Adrenal gland (tissue), 12 donors: ENCODE results near the gene C1orf94. TPM values are rescaled to one million over a fixed set of nuclear protein-coding genes. Genes with fewer than 3 reads are reported as not detected.

Experiments
- DNase-seq, 7 donors: peaks; one replicate each; pipeline ENCODE4 v3.0.0-alpha.2; 2019 to 2020
- H3K27ac ChIP-seq, 5 donors: fragments of 200-600 bp; sonication (generic) in 4 of 5; 1 replicate in 3 of 5; 2 replicates in 2 of 5; pipeline versions ENCODE4 v1.5.1 to v1.8.0; 2016 to 2020; ENCODE audit warnings: mild to moderate bottlenecking in 1 of 5
- H3K27me3 ChIP-seq: fragments of 200-600 bp; 2 replicates; pipeline ENCODE4 v1.8.0; 2021
- H3K36me3 ChIP-seq, 2 donors: fragments of 200-600 bp; replicated peaks in 1 of 2; 1 replicate in 1 of 2; 2 replicates in 1 of 2; pipeline versions ENCODE4 v1.5.1 to v1.8.0; 2018 to 2022
- H3K4me1 ChIP-seq, 2 donors: fragments of 200-600 bp; replicated peaks in 1 of 2; 1 replicate in 1 of 2; 2 replicates in 1 of 2; pipeline versions ENCODE4 v1.5.1 to v1.8.0; 2018 to 2021
- H3K4me3 ChIP-seq, 4 donors: fragments of 200-600 bp; sonication (generic) in 3 of 4; one replicate each; pipeline ENCODE4 v1.5.1; 2016 to 2018
- H3K9me3 ChIP-seq, 3 donors: fragments of 200-600 bp; sonication (generic) in 1 of 3; replicated peaks in 1 of 3; 1 replicate in 2 of 3; 2 replicates in 1 of 3; pipeline versions ENCODE4 v1.5.1 to v1.8.0; 2016 to 2021
- POLR2A ChIP-seq, 2 donors: fragments of 450-650 bp; IDR thresholded peaks; one replicate each; pipeline ENCODE4 v1.6.1; 2017; ENCODE audit warnings: antibody characterized with exemption in 2 of 2, mild to moderate bottlenecking in 2 of 2, moderate library complexity in 1 of 2
- WGBS, 4 donors: extraction: QIAGEN DNeasy Blood & Tissue Kit in 2 of 4; methylation state at CpG; one replicate each; pipeline versions ENCODE4 v1.1.5 to v1.1.7; 2013 to 2017; 5-methylcytosine and 5-hydroxymethylcytosine counted together
- intact Hi-C, 2 donors: fragments of 100-400 bp; cut with DNase I; formaldehyde crosslinking; loops; one replicate each; pipeline versions ENCODE4 v1.14.1 to v1.15.0; 2022 to 2023
- polyA plus RNA-seq, 3 donors: library from polyadenylated mRNA; stranded (reverse); fragments of 200-250 nt in 2 of 3; fragments of 350-450 nt in 1 of 3; fragmentation: Illumina TruSeq in 1 of 3; extraction: RNeasy Lipid Tissue Mini Kit (QIAGEN cat#74804) in 1 of 3; gene quantifications; one replicate each; pipeline ENCODE4 v1.2.3, GENCODE V29; 2013 to 2014
- total RNA-seq, 9 donors: library from RNA; depleted of rRNA in 4 of 9; stranded (reverse); fragments of >200 nt in 4 of 9; fragments of 120-200 nt in 1 of 9; fragmentation: NEBNext Ultra II Directional in 1 of 9; extraction: Animal tissue kit (Norgen Biotek cat#: 25700) in 1 of 9; gene quantifications; one replicate each; pipeline versions ENCODE4 v1.1.0 to v1.2.4, GENCODE V29; 2013 to 2023
- TF ChIP-seq, protein P1 (sequence below), 6 experiments: fragments of 450-650 bp in 4 of 6; fragments of 200-600 bp in 2 of 6; sonication (generic) in 1 of 6; IDR thresholded peaks; 1 replicate in 5 of 6; 2 replicates in 1 of 6; pipeline versions ENCODE4 v1.5.1 to v1.8.0; 2016 to 2021; ENCODE audit warnings: antibody characterized with exemption in 6 of 6, mild to moderate bottlenecking in 2 of 6, moderate library complexity in 1 of 6
- donor health status: healthy with polysubstance abuse.
- donor health status: Bipolar disorder and iron deficiency.
- donor health status: DM: yes; HTN: yes; CAD: no.
- donor health status: DM: no; HTN: no; CAD: no.
- donor health status: DM: no; HTN: no; CAD: no.
- donor health status: DM: yes; HTN: yes; CAD: no.

Gene C1orf94
- total and polyA plus RNA-seq, 12 donors, result 0.07 to 0.14 TPM; not detected in 10

- Histone ChIP-seq H3K27me3 (no peaks in the 10 kb centered on the region), H3K36me3 (no peaks in the 10 kb centered on the region), H3K27ac (no peak overlapping the region), H3K9me3 (no peaks in the 10 kb centered on the region), H3K4me1 (no peaks in the 10 kb centered on the region), H3K4me3 (no peak overlapping the region)
- TF ChIP-seq, protein P1, sequence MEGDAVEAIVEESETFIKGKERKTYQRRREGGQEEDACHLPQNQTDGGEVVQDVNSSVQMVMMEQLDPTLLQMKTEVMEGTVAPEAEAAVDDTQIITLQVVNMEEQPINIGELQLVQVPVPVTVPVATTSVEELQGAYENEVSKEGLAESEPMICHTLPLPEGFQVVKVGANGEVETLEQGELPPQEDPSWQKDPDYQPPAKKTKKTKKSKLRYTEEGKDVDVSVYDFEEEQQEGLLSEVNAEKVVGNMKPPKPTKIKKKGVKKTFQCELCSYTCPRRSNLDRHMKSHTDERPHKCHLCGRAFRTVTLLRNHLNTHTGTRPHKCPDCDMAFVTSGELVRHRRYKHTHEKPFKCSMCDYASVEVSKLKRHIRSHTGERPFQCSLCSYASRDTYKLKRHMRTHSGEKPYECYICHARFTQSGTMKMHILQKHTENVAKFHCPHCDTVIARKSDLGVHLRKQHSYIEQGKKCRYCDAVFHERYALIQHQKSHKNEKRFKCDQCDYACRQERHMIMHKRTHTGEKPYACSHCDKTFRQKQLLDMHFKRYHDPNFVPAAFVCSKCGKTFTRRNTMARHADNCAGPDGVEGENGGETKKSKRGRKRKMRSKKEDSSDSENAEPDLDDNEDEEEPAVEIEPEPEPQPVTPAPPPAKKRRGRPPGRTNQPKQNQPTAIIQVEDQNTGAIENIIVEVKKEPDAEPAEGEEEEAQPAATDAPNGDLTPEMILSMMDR (IDR thresholded peaks at IDR 0.05), result no peak
- no peak for TF ChIP-seq POLR2A (IDR thresholded peaks at IDR 0.05)
- DNase-seq, result no peak
- intact Hi-C loops, result no loop called here
- 28 to 33% (median 30%) methylated on average over 4 of the region's 4 CpGs for WGBS, 4 donors
Observed at GRCh38 chr1:34147301-34147700, 29.4 kb upstream of the C1orf94 start.

DNA sequence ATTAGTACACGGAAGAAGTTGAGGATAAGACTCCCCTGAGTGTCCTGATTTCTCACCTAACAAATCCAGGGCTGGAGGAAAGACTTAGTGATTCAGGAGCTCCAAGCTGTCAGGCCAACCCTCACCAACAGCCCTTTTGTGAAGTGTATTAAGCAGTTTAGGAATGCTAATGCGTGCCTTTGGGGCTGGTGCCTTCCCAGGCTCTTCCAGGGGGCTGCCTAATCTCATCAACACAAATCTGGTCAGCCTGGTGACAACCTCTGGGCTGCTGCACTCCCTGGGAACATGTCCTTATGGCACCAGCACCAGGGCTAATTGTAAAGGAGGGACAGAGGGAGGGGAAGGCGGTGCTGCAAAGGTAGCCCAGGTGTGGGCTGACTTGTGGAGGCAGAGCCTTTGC lies 27.2 kb upstream of the C1orf94 start:
- intact Hi-C loops, result no loop called here
- TF ChIP-seq, protein P1 (IDR thresholded peaks at IDR 0.05), result no peak
- no peak for TF ChIP-seq POLR2A (IDR thresholded peaks at IDR 0.05)
- DNase-seq, result no peak
- Histone ChIP-seq H3K4me3 (no peak overlapping the region), H3K36me3 (no peaks in the 10 kb centered on the region), H3K4me1 (no peaks in the 10 kb centered on the region), H3K27me3 (no peaks in the 10 kb centered on the region), H3K9me3 (no peaks in the 10 kb centered on the region), H3K27ac (no peak overlapping the region)
- WGBS, 4 donors, result 51 to 72% (median 67%) methylated on average over 2 to 3 of the region's 3 CpGs

- intact Hi-C loops, result no loop called here
- no peak for DNase-seq
- Histone ChIP-seq H3K4me1 (no peaks in the 10 kb centered on the region), H3K27me3 (no peaks in the 10 kb centered on the region), H3K9me3 (no peaks in the 10 kb centered on the region), H3K4me3 (no peak overlapping the region), H3K36me3 (no peaks in the 10 kb centered on the region), H3K27ac (no peak overlapping the region)
- no peak for TF ChIP-seq POLR2A (IDR thresholded peaks at IDR 0.05)
- TF ChIP-seq, protein P1 (IDR thresholded peaks at IDR 0.05), result no peak
- 85 to 94% (median 92%) methylated on average over 4 of the region's 4 CpGs for WGBS, 4 donors
Observed at GRCh38 chr1:34153246-34153645, 23.5 kb upstream of the C1orf94 start.

- Histone ChIP-seq H3K4me3 (no peak overlapping the region), H3K4me1 (no peaks in the 10 kb centered on the region), H3K27ac (no peak overlapping the region), H3K36me3 (no peaks in the 10 kb centered on the region), H3K9me3 (no peaks in the 10 kb centered on the region), H3K27me3 (no peaks in the 10 kb centered on the region)
- peak in 5 of 7 donors; percentile 16 to 42 (median 19) for DNase-seq
- TF ChIP-seq, protein P1 (IDR thresholded peaks at IDR 0.05), result no peak
- TF ChIP-seq POLR2A (IDR thresholded peaks at IDR 0.05), result no peak
- WGBS, 4 donors, result 40 to 50% (median 46%) methylated on average over 2 of the region's 2 CpGs
- intact Hi-C loops, result no loop called here
Observed at GRCh38 chr1:34155860-34156259, 20.8 kb upstream of the C1orf94 start.
